GM12864 (cell line): ENCODE results near the gene CETP.

ENCODE experiments used
- DNase-seq: peaks from one replicate; pipeline ENCODE4 v3.0.0-alpha.2; 2011; ENCODE audit warnings: low read depth
- H3K4me3 ChIP-seq: 2 replicates; pipeline ENCODE4 v1.5.1; 2011; ENCODE audit warnings: mild to moderate bottlenecking, low read depth, low read length, control low read depth
- CTCF ChIP-seq: IDR thresholded peaks from 2 replicates; pipeline ENCODE4 v1.5.1; 2011; ENCODE audit warnings: low read depth, mild to moderate bottlenecking, moderate library complexity, low read length, control low read depth, inconsistent platforms; ENCODE audit errors: missing control alignments

CETP gene

GRCh38 chr16:57031156-57031555, 69.4 kb downstream of the CETP start:
- no peak for DNase-seq
- TF ChIP-seq CTCF, result no peak
- H3K4me3 ChIP-seq, result no peak overlapping the region

GRCh38 chr16:57032346-57032745, 70.6 kb downstream of the CETP start:
- TF ChIP-seq CTCF, result no peak
- DNase-seq, result no peak
- no peak overlapping the region for H3K4me3 ChIP-seq

GRCh38 chr16:57032931-57033330, 71.2 kb downstream of the CETP start:
- H3K4me3 ChIP-seq, result no peak overlapping the region
- TF ChIP-seq CTCF, result no peak
- no peak for DNase-seq
